HG03066 (cell line): ENCODE data around the gene PPP4R1.
"Not testable (repeated sequence)": the region's sequence is repeated elsewhere in the genome, so short reads cannot be mapped to it uniquely, and the experiment has no call there.

Experiments used
- ATAC-seq: cut with Tn5 transposase; IDR thresholded peaks from one replicate; pipeline ENCODE4 v1.9.1; 2021; ENCODE audit warnings: low read depth; ENCODE audit not compliant: unreplicated experiment

PPP4R1 gene

GRCh38 chr18:9631814-9632496, 17.6 kb upstream of the PPP4R1 start:
- no peak for ATAC-seq

GRCh38 chr18:9630444-9630843, 16.1 kb upstream of the PPP4R1 start:
- ATAC-seq = no peak

GRCh38 chr18:9629709-9630108, 15.3 kb upstream of the PPP4R1 start:
- ATAC-seq = no peak

GRCh38 chr18:9628984-9629383, 14.6 kb upstream of the PPP4R1 start:
- no peak for ATAC-seq

GRCh38 chr18:9627642-9628041, 13.3 kb upstream of the PPP4R1 start:
- ATAC-seq = no peak

GRCh38 chr18:9619990-9620389, 5.6 kb upstream of the PPP4R1 start:
- no peak for ATAC-seq

- no peak for ATAC-seq
These were observed 5.2 kb upstream of the PPP4R1 start for GRCh38 chr18:9619545-9619944.

- ATAC-seq = no peak
These were observed 4.7 kb upstream of the PPP4R1 start for GRCh38 chr18:9619056-9619455.

- ATAC-seq = no peak
These were observed 2.7 kb upstream of the PPP4R1 start for GRCh38 chr18:9617006-9617542.

- ATAC-seq = no peak
These were observed 1.7 kb upstream of the PPP4R1 start for GRCh38 chr18:9616049-9616448.

GRCh38 chr18:9615280-9615797, 980 bp upstream of the PPP4R1 start:
- ATAC-seq = no peak

- ATAC-seq = peak; percentile 34
These were observed 584 bp downstream of the PPP4R1 start for GRCh38 chr18:9613550-9614400.

GRCh38 chr18:9612977-9613376, 1.4 kb downstream of the PPP4R1 start:
- no peak for ATAC-seq

GRCh38 chr18:9612215-9612830, 2.0 kb downstream of the PPP4R1 start:
- no peak for ATAC-seq

- no peak for ATAC-seq
These were observed 5.2 kb downstream of the PPP4R1 start for GRCh38 chr18:9609190-9609589.

GRCh38 chr18:9608728-9609127, 5.6 kb downstream of the PPP4R1 start:
- ATAC-seq = no peak

GRCh38 chr18:9608298-9608697, 6.1 kb downstream of the PPP4R1 start:
- no peak for ATAC-seq

- ATAC-seq = not testable (repeated sequence)
These were observed 7.2 kb downstream of the PPP4R1 start for GRCh38 chr18:9607111-9607510.

- ATAC-seq = no peak
These were observed 8.3 kb downstream of the PPP4R1 start for GRCh38 chr18:9606039-9606438.

- no peak for ATAC-seq
These were observed 10.0 kb downstream of the PPP4R1 start for GRCh38 chr18:9604348-9604747.

GRCh38 chr18:9599328-9599727, 15.0 kb downstream of the PPP4R1 start:
- no peak for ATAC-seq
